ENCODE data around the gene CDH23. TPM values are rescaled to one million over a fixed set of nuclear protein-coding genes. Genes with fewer than 3 reads are reported as not detected.

CDH23 gene
- total and polyA plus RNA-seq, 12 donors = 1.7 to 20.2 (median 7.8) TPM

GRCh38 chr10:71838264-71839211 lies 441.8 kb downstream of the CDH23 start:
- intact Hi-C loops (cut with DNase I) = no loop called here
- Histone ChIP-seq H3K27me3 (no peaks in the 10 kb centered on the region), H3K9me3 (replicated peaks in 1 of 3) (no peaks in the 10 kb centered on the region), H3K27ac (peak overlapping the region in 3 of 5 donors; percentile 68 to 89 (median 83)), H3K4me3 (no peak overlapping the region), H3K36me3 (replicated peaks in 1 of 2) (peaks cover 0 to 6% of the 10 kb centered on the region in 2 donors), H3K4me1 (replicated peaks in 1 of 2) (peaks cover 64 to 89% of the 10 kb centered on the region in 2 donors)
- DNase-seq = no peak
- WGBS, 4 donors = 60 to 69% (median 62%) methylated on average over 14 of the region's 14 CpGs
- TF ChIP-seq CTCF (IDR thresholded peaks at IDR 0.05) = no peak
- no peak for TF ChIP-seq POLR2A (IDR thresholded peaks at IDR 0.05)

- intact Hi-C loops (cut with DNase I) = no loop called here
- 14 to 37% (median 28%) methylated on average over 6 of the region's 6 CpGs for WGBS, 4 donors
Measured at GRCh38 chr10:71840177-71840957, 443.6 kb downstream of the CDH23 start.

GRCh38 chr10:71840958-71841335 lies 444.2 kb downstream of the CDH23 start:
- Histone ChIP-seq H3K36me3 (replicated peaks in 1 of 2) (no peaks in the 10 kb centered on the region), H3K4me3 (no peak overlapping the region), H3K27me3 (no peaks in the 10 kb centered on the region), H3K4me1 (replicated peaks in 1 of 2) (peaks cover 64 to 93% of the 10 kb centered on the region in 2 donors), H3K27ac (no peak overlapping the region), H3K9me3 (replicated peaks in 1 of 3) (no peaks in the 10 kb centered on the region)
- intact Hi-C loops (cut with DNase I) = no loop called here
- WGBS, 4 donors = 75 to 81% (median 79%) methylated on average over 4 of the region's 4 CpGs
- DNase-seq = no peak
- no peak for TF ChIP-seq POLR2A (IDR thresholded peaks at IDR 0.05)
- no peak for TF ChIP-seq CTCF (IDR thresholded peaks at IDR 0.05)

More at GRCh38 chr10:71840177-71840957, 443.6 kb downstream of the CDH23 start:
- H3K27me3 ChIP-seq = no peaks in the 10 kb centered on the region
- peak; percentile 78 to 94 (median 87) for DNase-seq
- peak overlapping the region in 1 of 5 donors; percentile 89 for H3K27ac ChIP-seq
- no peaks in the 10 kb centered on the region for H3K9me3 ChIP-seq (replicated peaks in 1 of 3)
- H3K36me3 ChIP-seq (replicated peaks in 1 of 2) = no peaks in the 10 kb centered on the region
- no peak for TF ChIP-seq POLR2A (IDR thresholded peaks at IDR 0.05)
- no peak for TF ChIP-seq CTCF (IDR thresholded peaks at IDR 0.05)
- H3K4me3 ChIP-seq = no peak overlapping the region
- H3K4me1 ChIP-seq (replicated peaks in 1 of 2) = peaks cover 63 to 93% of the 10 kb centered on the region in 2 donors

- 50 to 86% (median 69%) methylated on average over 2 of the region's 2 CpGs for WGBS, 4 donors
- no peaks in the 10 kb centered on the region for H3K27me3 ChIP-seq
- intact Hi-C loops (cut with DNase I) = no loop called here
- no peak overlapping the region for H3K4me3 ChIP-seq
- DNase-seq = no peak
- peak overlapping the region in 1 of 5 donors; percentile 35 for H3K27ac ChIP-seq
- H3K4me1 ChIP-seq (replicated peaks in 1 of 2) = peaks cover 66 to 93% of the 10 kb centered on the region in 2 donors
- no peaks in the 10 kb centered on the region for H3K36me3 ChIP-seq (replicated peaks in 1 of 2)
- no peaks in the 10 kb centered on the region for H3K9me3 ChIP-seq (replicated peaks in 1 of 3)
- TF ChIP-seq POLR2A (IDR thresholded peaks at IDR 0.05) (no peak), CTCF (IDR thresholded peaks at IDR 0.05) (no peak)
Measured at GRCh38 chr10:71842422-71842821, 445.7 kb downstream of the CDH23 start.

All from adrenal gland (tissue), 12 donors.